Right lobe of liver (tissue), 6 donors: ENCODE measurements around the gene NDRG3. TPM values are rescaled to one million over a fixed set of nuclear protein-coding genes. Genes with fewer than 3 reads are reported as not detected.
A peak's percentile ranks its signal among the peaks of the same experiment; 100 is the strongest.

Experiments
- ATAC-seq, 4 donors: fragments of 200-7000 bp; cut with Tn5 transposase; one replicate each; pipeline ENCODE4 v1.9.1; 2020; ENCODE audit warnings: mild to moderate bottlenecking in 4 of 4, moderate library complexity in 4 of 4
- DNase-seq, 3 donors: peaks; one replicate each; pipeline ENCODE4 v3.0.0-alpha.2; 2020
- H3K27ac ChIP-seq, 3 donors: fragments of 200-600 bp; one replicate each; pipeline ENCODE4 v1.8.0; 2022
- H3K27me3 ChIP-seq, 2 donors: fragments of 200-600 bp; one replicate each; pipeline ENCODE4 v1.8.0; 2022
- H3K36me3 ChIP-seq, 4 donors: fragments of 200-600 bp; sonication (generic) in 1 of 4; one replicate each; pipeline versions ENCODE4 v1.5.1 to v1.8.0; 2017 to 2022; ENCODE audit warnings: control low read depth in 1 of 4
- H3K4me1 ChIP-seq, 4 donors: fragments of 200-600 bp; sonication (generic) in 1 of 4; one replicate each; pipeline versions ENCODE4 v1.5.1 to v1.8.0; 2017 to 2022; ENCODE audit warnings: control low read depth in 1 of 4
- H3K4me3 ChIP-seq, 3 donors: fragments of 200-600 bp; one replicate each; pipeline ENCODE4 v1.8.0; 2022
- H3K9me3 ChIP-seq, 4 donors: fragments of 200-600 bp; sonication (generic) in 1 of 4; one replicate each; pipeline versions ENCODE4 v1.5.1 to v1.8.0; 2017 to 2022; ENCODE audit warnings: control low read depth in 1 of 4
- POLR2A ChIP-seq: fragments of 450-650 bp; IDR thresholded peaks from one replicate; pipeline ENCODE4 v1.6.1; 2017; ENCODE audit warnings: antibody characterized with exemption, mild to moderate bottlenecking
- WGBS: methylation state at CpG from one replicate; pipeline ENCODE4 v1.1.6; 2018; ENCODE audit warnings: low coverage, low lambda C conversion rate; ENCODE audit not compliant: insufficient coverage; ENCODE audit errors: missing lambda C conversion rate; 5-methylcytosine and 5-hydroxymethylcytosine counted together
- intact Hi-C, 2 donors: fragments of 100-400 bp; cut with DNase I; formaldehyde crosslinking; loops; one replicate each; pipeline versions ENCODE4 v1.11.2 to v1.14.1; 2022
- total RNA-seq, 6 experiments: library from RNA; depleted of rRNA in 2 of 6; stranded (reverse); fragments of >200 nt in 2 of 6; fragmentation: NEBNext Ultra II Directional in 3 of 6; extraction: Animal tissue kit (Norgen Biotek cat#: 25700) in 3 of 6; gene quantifications; one replicate each; pipeline versions ENCODE4 v1.1.0 to v1.2.4, GENCODE V29; 2016 to 2023
- TF ChIP-seq, protein P1 (sequence below), 4 donors: fragments of 200-600 bp in 3 of 4; fragments of 450-650 bp in 1 of 4; IDR thresholded peaks; one replicate each; pipeline versions ENCODE4 v1.5.1 to v1.8.0; 2016 to 2022; ENCODE audit warnings: antibody characterized with exemption in 4 of 4, mild to moderate bottlenecking in 2 of 4
- donor health status: DM: no; HTN: yes; CAD: no.
- donor health status: DM: no; HTN: no; CAD: no.
- donor health status: DM: no; HTN: no; CAD: no.
- donor health status: DM: no; HTN: yes; CAD: no.
- donor health status: DM: no; HTN: yes; CAD: no.

NDRG3 gene
- total RNA-seq, 6 experiments from 2014 or later = 5.2 to 8.0 (median 7.0) TPM

DNA sequence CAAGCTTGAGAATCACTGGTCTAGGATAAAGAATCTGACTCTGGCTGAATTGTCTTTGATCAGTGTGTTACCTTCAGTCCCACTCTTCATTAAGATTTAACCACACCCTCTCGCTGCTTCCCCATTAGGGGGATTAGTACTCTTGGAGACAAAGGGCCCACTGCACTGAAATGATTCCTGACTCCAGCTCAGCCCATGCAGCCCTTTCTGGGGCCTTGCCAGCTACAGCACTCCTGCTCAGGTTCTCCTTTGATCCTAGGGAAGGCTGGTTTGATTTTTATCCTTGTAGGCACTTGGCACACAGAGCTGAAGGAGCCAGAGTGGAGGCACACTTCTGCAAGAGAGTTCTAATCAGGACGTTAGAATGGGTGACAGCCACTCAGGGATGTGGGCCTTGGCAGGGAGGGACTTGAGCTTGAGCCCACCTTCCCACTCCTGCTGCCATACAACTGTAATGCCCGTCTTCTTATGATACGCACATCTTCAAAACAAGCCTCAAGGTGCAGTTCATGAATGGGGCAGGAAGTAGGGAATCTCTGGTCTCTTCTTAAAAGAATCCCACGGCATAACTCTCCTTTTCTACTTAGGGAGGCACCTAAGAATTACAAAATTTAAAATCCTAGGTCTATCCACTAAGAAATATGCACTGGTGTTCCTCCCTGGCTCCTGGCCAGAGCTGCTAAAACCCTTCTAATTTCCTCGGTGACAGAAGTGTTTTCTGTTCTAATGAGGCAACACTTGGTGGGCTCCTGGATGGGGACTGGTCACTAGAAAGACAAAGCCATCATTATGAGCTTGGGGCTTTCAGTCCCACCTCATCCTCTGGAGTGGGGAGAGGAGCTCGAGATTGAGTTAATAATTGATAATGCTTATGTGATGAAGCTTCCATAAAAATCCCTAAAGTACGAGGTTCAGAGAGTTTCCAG is 98.4 kb downstream of the NDRG3 start:
- no peak for ATAC-seq
- intact Hi-C loops = no loop called here
- no peaks in the 10 kb centered on the region for H3K4me1 ChIP-seq
- H3K9me3 ChIP-seq = no peaks in the 10 kb centered on the region
- no peaks in the 10 kb centered on the region for H3K36me3 ChIP-seq
- no peak for DNase-seq
- no peaks in the 10 kb centered on the region for H3K27me3 ChIP-seq
- 70% methylated on average over 6 of the region's 8 CpGs for WGBS
- H3K4me3 ChIP-seq = no peak overlapping the region
- TF ChIP-seq POLR2A = no peak
- TF ChIP-seq, protein P1, sequence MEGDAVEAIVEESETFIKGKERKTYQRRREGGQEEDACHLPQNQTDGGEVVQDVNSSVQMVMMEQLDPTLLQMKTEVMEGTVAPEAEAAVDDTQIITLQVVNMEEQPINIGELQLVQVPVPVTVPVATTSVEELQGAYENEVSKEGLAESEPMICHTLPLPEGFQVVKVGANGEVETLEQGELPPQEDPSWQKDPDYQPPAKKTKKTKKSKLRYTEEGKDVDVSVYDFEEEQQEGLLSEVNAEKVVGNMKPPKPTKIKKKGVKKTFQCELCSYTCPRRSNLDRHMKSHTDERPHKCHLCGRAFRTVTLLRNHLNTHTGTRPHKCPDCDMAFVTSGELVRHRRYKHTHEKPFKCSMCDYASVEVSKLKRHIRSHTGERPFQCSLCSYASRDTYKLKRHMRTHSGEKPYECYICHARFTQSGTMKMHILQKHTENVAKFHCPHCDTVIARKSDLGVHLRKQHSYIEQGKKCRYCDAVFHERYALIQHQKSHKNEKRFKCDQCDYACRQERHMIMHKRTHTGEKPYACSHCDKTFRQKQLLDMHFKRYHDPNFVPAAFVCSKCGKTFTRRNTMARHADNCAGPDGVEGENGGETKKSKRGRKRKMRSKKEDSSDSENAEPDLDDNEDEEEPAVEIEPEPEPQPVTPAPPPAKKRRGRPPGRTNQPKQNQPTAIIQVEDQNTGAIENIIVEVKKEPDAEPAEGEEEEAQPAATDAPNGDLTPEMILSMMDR (IDR thresholded peaks at IDR 0.05) = no peak
- H3K27ac ChIP-seq = no peak overlapping the region

DNA sequence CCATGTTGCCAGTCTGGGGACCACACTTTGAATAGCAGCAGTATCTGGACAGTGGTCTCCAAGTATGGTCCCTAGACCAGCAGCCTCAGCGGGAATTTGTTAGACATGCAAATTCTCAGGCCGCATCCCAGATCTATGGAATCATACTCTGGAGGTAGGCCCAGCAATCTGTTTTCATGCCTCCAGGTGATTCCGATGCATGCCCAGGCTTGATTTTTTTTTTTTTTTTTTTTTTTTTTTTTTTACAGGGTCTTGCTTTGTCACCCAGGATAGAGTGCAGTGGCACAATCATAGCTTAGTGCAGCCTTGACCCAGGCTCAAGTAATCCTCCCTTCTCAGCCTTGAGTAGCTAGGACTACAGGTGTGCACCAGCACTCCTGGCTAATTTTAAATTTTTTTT is 99.2 kb downstream of the NDRG3 start:
- H3K36me3 ChIP-seq = no peaks in the 10 kb centered on the region
- DNase-seq = no peak
- ATAC-seq = no peak
- WGBS = 89% methylated on average over 3 of the region's 3 CpGs
- intact Hi-C loops = no loop called here
- TF ChIP-seq, protein P1 (IDR thresholded peaks at IDR 0.05) = no peak
- no peak for TF ChIP-seq POLR2A
- H3K27me3 ChIP-seq = no peaks in the 10 kb centered on the region
- no peak overlapping the region for H3K4me3 ChIP-seq
- H3K9me3 ChIP-seq = no peaks in the 10 kb centered on the region
- no peak overlapping the region for H3K27ac ChIP-seq
- H3K4me1 ChIP-seq = no peaks in the 10 kb centered on the region

DNA sequence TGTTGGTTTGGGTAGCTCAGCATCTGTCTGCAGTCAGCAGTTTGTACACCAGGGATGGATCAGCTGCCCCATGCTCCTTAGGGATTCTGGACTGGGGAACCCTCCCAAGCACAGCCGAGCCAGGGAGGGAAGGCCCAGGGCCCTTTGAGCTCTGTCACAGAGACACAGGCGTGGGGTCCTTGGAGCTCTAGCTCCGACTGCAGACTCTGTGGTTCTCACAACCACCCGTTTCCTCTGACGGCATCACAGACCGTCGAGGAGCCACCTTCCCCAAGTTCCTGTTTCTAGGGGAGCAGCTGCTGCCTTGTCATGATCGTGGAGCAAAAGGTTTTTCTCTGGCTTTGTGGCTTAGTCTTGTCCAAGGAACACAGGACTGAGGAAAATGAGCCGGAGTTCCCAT is 99.9 kb downstream of the NDRG3 start, which contains the start of gene SLA2:
SLA2 (minus strand) TSS at position 199 of the 400 bp plus-strand sequence. CDS start 4,861 bp downstream, outside the sequence.
- H3K27me3 ChIP-seq = no peaks in the 10 kb centered on the region
- no peak within 1 kb of the TSS for H3K4me3 ChIP-seq
- TF ChIP-seq, protein P1 (IDR thresholded peaks at IDR 0.05) = no peak
- TF ChIP-seq POLR2A = no peak
- H3K27ac ChIP-seq = no peak within 1 kb of the TSS
- peak in 1 of 3 donors; percentile 25 for DNase-seq
- WGBS = 44% methylated on average over 8 of the region's 9 CpGs
- ATAC-seq = peak; percentile 36 to 70 (median 50)
- H3K36me3 ChIP-seq = no peaks in the 10 kb centered on the region
- H3K9me3 ChIP-seq = no peaks in the 10 kb centered on the region
- intact Hi-C loops = no loop called here
- H3K4me1 ChIP-seq = no peaks in the 10 kb centered on the region

DNA sequence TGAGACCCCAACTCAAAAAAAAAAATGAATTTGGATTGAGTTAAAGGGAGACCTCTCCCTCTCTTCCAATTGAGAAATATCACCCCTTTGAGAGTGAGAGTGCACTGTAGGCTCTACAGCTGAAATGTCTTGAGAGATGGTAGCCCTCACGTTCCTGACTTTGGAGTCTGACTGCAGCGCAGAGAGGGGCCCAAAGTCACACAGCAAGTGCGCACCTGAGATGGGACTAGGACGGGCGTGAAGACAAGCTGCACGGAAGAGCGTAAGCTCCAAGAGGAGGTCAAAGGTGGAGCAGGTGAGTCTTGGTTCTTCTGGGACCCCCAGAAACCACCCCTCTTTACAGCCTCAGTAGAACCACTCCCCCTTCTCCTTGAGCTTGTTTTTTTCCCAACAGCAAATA is 100.5 kb downstream of the NDRG3 start:
- intact Hi-C loops = no loop called here
- Histone ChIP-seq H3K4me3 (no peak overlapping the region), H3K4me1 (no peaks in the 10 kb centered on the region), H3K9me3 (no peaks in the 10 kb centered on the region), H3K27ac (no peak overlapping the region), H3K27me3 (no peaks in the 10 kb centered on the region), H3K36me3 (no peaks in the 10 kb centered on the region)
- ATAC-seq (no peak), DNase-seq (no peak)
- 96% methylated on average over 7 of the region's 7 CpGs for WGBS
- TF ChIP-seq, protein P1 (IDR thresholded peaks at IDR 0.05) = no peak
- no peak for TF ChIP-seq POLR2A
